Measurements from ENCODE around the gene ZMIZ1. TPM values are rescaled to one million over a fixed set of nuclear protein-coding genes. Genes with fewer than 3 reads are reported as not detected.

The ZMIZ1 gene
- total RNA-seq, 6 donors from 2014 or later = 51.0 to 99.2 (median 91.8) TPM

DNA sequence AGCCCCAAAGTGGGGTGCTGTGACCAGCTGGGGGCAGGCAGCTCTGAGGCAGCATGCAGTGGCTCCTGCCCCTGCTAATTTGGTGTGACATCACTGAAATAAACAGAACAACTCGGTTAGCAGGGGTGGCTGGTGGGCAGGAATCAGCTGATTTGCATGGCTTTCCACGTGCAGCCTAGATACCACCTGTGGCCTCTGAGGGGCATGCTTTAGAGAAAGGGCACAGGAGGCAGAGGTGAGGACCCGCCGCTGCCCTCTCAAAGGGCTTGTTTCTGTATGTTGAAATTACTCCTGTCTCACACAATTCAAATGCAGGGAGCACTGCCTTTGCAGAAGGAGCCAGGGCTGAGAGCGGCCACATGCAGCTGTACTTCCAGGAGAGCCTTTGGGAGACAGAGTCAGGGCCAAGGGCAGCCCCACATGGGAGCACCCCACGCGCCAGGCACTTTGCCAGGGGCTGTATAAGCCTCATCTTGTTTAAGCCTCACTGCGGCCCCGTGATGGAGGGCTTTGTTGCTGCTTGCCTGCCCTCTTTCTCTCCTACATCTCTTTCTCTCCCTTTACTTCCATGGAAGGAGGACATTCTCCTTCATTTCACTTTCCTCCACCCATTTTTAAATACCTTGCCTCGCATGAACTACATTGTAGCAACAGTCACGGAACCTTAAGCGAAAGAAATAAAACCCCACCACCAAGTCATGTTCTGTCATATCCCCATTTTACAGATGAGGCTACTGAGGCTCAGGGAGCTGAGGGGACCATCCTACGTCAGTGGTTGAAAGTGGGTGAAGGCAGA, 137.7 kb downstream of the ZMIZ1 start:
- WGBS, 2 donors = 87 to 91% methylated on average over 13 of the region's 13 CpGs
- H3K9me3 ChIP-seq = no peaks in the 10 kb centered on the region
- ATAC-seq (ENCODE audit: low FRiP score in 2 of 2) (no peak), DNase-seq (no peak)
- peaks cover 0 to 7% (median 0%) of the 10 kb centered on the region in 4 donors for H3K4me1 ChIP-seq
- no peak overlapping the region for H3K27ac ChIP-seq
- H3K36me3 ChIP-seq = peaks cover 7 to 95% (median 73%) of the 10 kb centered on the region in 4 donors
- H3K4me3 ChIP-seq = no peak overlapping the region
- TF ChIP-seq POLR2AphosphoS5 (IDR thresholded peaks at IDR 0.05) (no peak), EP300 (IDR thresholded peaks at IDR 0.05) (no peak), POLR2A (IDR thresholded peaks at IDR 0.05) (no peak)
- TF ChIP-seq, protein P1, sequence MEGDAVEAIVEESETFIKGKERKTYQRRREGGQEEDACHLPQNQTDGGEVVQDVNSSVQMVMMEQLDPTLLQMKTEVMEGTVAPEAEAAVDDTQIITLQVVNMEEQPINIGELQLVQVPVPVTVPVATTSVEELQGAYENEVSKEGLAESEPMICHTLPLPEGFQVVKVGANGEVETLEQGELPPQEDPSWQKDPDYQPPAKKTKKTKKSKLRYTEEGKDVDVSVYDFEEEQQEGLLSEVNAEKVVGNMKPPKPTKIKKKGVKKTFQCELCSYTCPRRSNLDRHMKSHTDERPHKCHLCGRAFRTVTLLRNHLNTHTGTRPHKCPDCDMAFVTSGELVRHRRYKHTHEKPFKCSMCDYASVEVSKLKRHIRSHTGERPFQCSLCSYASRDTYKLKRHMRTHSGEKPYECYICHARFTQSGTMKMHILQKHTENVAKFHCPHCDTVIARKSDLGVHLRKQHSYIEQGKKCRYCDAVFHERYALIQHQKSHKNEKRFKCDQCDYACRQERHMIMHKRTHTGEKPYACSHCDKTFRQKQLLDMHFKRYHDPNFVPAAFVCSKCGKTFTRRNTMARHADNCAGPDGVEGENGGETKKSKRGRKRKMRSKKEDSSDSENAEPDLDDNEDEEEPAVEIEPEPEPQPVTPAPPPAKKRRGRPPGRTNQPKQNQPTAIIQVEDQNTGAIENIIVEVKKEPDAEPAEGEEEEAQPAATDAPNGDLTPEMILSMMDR (IDR thresholded peaks at IDR 0.05) = no peak
- no peaks in the 10 kb centered on the region for H3K27me3 ChIP-seq

DNA sequence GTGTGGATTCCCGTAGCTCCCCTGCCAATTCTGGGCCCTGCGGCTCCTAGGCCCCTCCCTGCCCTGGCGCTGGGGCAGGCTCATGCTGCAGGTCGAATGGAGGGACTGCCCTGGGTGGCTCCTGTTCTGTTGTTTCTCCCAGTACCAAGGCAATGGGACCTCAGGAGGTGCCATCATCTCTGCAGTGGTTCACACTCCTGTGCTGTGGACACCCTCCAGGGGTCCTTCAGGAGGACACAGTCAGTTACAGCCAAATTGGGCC, 138.3 kb downstream of the ZMIZ1 start:
- Histone ChIP-seq H3K9me3 (no peaks in the 10 kb centered on the region), H3K36me3 (peaks cover 7 to 98% (median 76%) of the 10 kb centered on the region in 4 donors), H3K27me3 (no peaks in the 10 kb centered on the region), H3K4me3 (no peak overlapping the region), H3K27ac (no peak overlapping the region), H3K4me1 (peaks cover 0 to 7% (median 0%) of the 10 kb centered on the region in 4 donors)
- ATAC-seq (ENCODE audit: low FRiP score in 2 of 2) (no peak), DNase-seq (no peak)
- TF ChIP-seq POLR2A (IDR thresholded peaks at IDR 0.05) = no peak
- TF ChIP-seq, protein P1 (IDR thresholded peaks at IDR 0.05) = no peak
- TF ChIP-seq POLR2AphosphoS5 (IDR thresholded peaks at IDR 0.05) = no peak
- no peak for TF ChIP-seq EP300 (IDR thresholded peaks at IDR 0.05)
- WGBS, 2 donors = 89 to 91% methylated on average over 3 to 4 of the region's 4 CpGs

DNA sequence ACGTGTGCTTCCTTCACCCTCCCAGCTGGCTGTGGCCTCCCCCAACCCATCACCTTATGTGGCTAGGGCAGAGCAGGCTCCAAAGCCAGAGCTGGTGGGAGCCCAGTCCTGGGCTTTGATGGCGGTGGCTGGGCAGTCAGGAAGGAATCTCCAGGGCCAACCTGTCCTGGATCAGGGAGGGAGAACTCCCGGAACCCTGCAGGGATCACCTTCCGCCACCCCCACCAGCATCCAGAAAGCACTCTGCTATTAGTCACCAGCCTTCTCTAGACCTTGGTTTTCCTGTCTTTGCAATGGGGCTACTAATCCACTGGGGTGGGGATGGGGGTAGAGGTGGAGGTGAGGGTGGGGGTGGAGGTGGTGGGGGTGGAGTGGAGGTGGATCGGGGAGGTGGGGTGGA, 139.0 kb downstream of the ZMIZ1 start:
- ATAC-seq (ENCODE audit: low FRiP score in 2 of 2) (no peak), DNase-seq (no peak)
- Histone ChIP-seq H3K27ac (no peak overlapping the region), H3K36me3 (peaks cover 7 to 97% (median 77%) of the 10 kb centered on the region in 4 donors), H3K9me3 (no peaks in the 10 kb centered on the region), H3K4me3 (no peak overlapping the region), H3K4me1 (peaks cover 0 to 7% (median 0%) of the 10 kb centered on the region in 4 donors), H3K27me3 (no peaks in the 10 kb centered on the region)
- WGBS, 2 donors = 89 to 96% methylated on average over 3 to 5 of the region's 5 CpGs
- TF ChIP-seq POLR2A (IDR thresholded peaks at IDR 0.05) = no peak
- TF ChIP-seq, protein P1 (IDR thresholded peaks at IDR 0.05) = no peak
- no peak for TF ChIP-seq POLR2AphosphoS5 (IDR thresholded peaks at IDR 0.05)
- TF ChIP-seq EP300 (IDR thresholded peaks at IDR 0.05) = no peak

DNA sequence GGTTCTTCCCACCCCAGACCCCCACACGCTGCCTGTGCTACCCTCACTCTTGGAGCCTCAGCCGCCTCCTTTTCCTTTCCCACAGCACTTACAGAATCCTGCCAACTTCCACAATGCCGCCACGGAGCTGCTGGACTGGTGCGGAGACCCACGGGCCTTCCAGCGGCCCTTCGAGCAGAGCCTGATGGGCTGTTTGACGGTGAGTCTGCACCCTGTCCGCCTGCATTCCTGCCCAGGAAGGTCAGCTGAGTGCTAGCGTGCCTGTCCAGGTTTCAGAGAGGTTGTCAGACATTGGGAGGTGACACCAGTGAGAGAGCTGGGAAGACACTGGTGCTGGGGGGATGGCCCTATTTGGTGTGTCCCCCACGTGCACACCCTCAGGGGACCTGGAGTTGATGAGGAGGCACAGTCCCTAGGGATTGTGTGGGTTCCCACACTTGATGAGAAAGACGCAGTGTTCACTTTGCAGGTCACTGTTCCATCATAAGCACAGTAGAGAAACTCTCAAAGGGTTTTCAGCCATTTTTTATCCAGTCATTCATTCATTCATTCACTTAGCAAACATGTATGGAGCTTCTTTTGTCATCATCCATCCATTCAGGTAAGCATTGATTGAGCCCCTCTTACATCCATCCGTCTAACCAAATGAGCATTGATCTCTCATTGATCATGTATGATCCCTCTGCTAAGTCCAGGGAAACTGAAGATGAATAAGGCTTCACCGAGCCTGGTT, 139.7 kb downstream of the ZMIZ1 start:
- ATAC-seq (ENCODE audit: low FRiP score in 2 of 2) (no peak), DNase-seq (no peak)
- TF ChIP-seq POLR2A (IDR thresholded peaks at IDR 0.05) = no peak
- TF ChIP-seq, protein P1 (IDR thresholded peaks at IDR 0.05) = no peak
- no peak for TF ChIP-seq EP300 (IDR thresholded peaks at IDR 0.05)
- no peak for TF ChIP-seq POLR2AphosphoS5 (IDR thresholded peaks at IDR 0.05)
- H3K27me3 ChIP-seq = no peaks in the 10 kb centered on the region
- no peaks in the 10 kb centered on the region for H3K9me3 ChIP-seq
- WGBS, 2 donors = 94 to 95% methylated on average over 12 to 14 of the region's 15 CpGs
- H3K4me1 ChIP-seq = peaks cover 0 to under 1% (median 0%) of the 10 kb centered on the region in 4 donors
- H3K36me3 ChIP-seq = peaks cover 3 to 97% (median 73%) of the 10 kb centered on the region in 4 donors
- no peak overlapping the region for H3K27ac ChIP-seq
- H3K4me3 ChIP-seq = no peak overlapping the region
